SU-DHL-6 (cell line): ENCODE measurements around the gene IL1R2.

Experiments used
- CTCF ChIP-seq: fragments of 200-600 bp; sonication (generic); IDR thresholded peaks from one replicate; pipeline ENCODE4 v1.5.1; 2017; ENCODE audit warnings: antibody characterized with exemption, mild to moderate bottlenecking, low read length, moderate library complexity; ENCODE audit not compliant: insufficient read depth, poor library complexity, severe bottlenecking
- EZH2phosphoT487 ChIP-seq: fragments of 200-600 bp; sonication (generic), shearing (Covaris generic); conservative IDR thresholded peaks from 2 replicates; pipeline ENCODE4 v1.6.1; 2018; ENCODE audit warnings: mild to moderate bottlenecking, antibody characterized with exemption, low read length, moderate library complexity, mixed read lengths

GRCh38 chr2:102033750-102034682 lies 42.3 kb downstream of the IL1R2 start:
- no peak for TF ChIP-seq CTCF
- TF ChIP-seq EZH2phosphoT487 = no peak
